ENCODE data around the gene C2CD2L. TPM values are rescaled to one million over a fixed set of nuclear protein-coding genes. Genes with fewer than 3 reads are reported as not detected.

The C2CD2L gene
- total RNA-seq, 1 donor from 2014 or later = 11.8 TPM

DNA sequence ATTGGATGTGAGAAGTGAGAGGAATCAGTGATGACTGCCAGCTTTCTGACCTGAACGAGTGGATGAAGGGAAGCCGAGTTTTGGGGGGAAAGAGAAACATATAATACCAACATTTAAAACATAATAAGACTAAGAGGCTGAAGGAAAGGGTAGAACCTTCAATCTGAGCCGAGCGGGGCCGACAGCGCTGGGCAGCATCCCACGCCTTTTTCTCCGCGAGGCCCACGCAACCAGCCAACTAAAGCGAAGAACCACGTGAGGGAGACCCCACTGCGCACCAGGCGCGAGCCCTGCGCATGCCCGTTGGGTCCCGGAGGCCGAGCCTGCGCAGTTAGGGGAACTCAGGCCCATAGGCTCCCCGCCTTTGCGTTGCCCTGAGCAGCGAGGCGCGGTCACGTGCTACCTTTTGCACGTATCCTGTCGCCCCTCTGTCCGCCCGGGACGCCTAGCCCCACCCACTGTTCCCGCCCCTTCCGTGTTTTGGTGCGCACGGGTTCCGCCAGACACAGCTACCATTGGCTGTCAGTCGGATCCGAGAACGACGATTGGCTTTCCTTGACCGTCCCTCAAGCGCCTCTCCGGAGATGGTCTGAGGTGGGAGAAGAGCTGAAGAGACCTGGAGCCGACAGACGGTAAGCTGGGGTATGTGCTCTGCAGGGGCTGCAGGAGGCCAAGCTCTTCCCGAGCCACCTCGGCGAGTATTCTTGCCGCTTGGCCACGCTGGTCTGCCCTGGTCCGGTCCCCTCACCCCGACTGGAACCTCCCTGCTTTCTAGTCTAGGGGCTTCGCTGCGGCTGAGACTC lies 14.1 kb downstream of the C2CD2L start, which contains the start of gene HINFP:
TSS of gene HINFP (plus strand) at position 573 of the 803 bp plus-strand sequence. CDS start 5,365 bp downstream, outside the sequence.
- DNase-seq (ENCODE audit: low read depth) = peak; percentile 96
- Histone ChIP-seq H3K27me3 (ENCODE audit: control insufficient read depth, insufficient read depth, low read length) (no peaks in the 10 kb centered on the region), H3K4me3 (ENCODE audit: low read depth, low read length) (peak within 1 kb of the TSS; percentile 78), H3K36me3 (ENCODE audit: control insufficient read depth, insufficient read depth, low read length) (no peaks in the 10 kb centered on the region)
- TF ChIP-seq, protein P1, sequence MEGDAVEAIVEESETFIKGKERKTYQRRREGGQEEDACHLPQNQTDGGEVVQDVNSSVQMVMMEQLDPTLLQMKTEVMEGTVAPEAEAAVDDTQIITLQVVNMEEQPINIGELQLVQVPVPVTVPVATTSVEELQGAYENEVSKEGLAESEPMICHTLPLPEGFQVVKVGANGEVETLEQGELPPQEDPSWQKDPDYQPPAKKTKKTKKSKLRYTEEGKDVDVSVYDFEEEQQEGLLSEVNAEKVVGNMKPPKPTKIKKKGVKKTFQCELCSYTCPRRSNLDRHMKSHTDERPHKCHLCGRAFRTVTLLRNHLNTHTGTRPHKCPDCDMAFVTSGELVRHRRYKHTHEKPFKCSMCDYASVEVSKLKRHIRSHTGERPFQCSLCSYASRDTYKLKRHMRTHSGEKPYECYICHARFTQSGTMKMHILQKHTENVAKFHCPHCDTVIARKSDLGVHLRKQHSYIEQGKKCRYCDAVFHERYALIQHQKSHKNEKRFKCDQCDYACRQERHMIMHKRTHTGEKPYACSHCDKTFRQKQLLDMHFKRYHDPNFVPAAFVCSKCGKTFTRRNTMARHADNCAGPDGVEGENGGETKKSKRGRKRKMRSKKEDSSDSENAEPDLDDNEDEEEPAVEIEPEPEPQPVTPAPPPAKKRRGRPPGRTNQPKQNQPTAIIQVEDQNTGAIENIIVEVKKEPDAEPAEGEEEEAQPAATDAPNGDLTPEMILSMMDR (IDR thresholded peaks at IDR 0.05; ENCODE audit: insufficient read depth, low read length, poor library complexity, severe bottlenecking) = no peak

DNA sequence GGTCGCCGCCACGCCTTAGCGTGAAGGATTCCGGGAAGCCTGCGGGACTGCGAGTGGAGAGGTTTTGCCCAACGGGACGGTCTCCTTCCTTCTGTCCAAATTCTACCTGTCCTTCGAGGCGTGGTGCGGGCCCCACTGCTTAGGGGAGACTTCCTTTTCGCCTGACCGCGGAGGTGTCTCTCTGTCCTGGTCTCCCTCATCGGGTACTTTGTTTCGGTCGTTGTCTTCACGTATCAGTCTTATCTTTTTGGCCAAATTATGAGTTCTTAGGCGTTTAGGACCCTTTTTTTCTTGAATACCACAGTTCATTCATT lies 14.6 kb downstream of the C2CD2L start:
- no peaks in the 10 kb centered on the region for H3K36me3 ChIP-seq (ENCODE audit: control insufficient read depth, insufficient read depth, low read length)
- no peak for DNase-seq (ENCODE audit: low read depth)
- no peaks in the 10 kb centered on the region for H3K27me3 ChIP-seq (ENCODE audit: control insufficient read depth, insufficient read depth, low read length)
- H3K4me3 ChIP-seq (ENCODE audit: low read depth, low read length) = peak overlapping the region; percentile 78
- TF ChIP-seq, protein P1 (IDR thresholded peaks at IDR 0.05; ENCODE audit: insufficient read depth, low read length, poor library complexity, severe bottlenecking) = no peak

DNA sequence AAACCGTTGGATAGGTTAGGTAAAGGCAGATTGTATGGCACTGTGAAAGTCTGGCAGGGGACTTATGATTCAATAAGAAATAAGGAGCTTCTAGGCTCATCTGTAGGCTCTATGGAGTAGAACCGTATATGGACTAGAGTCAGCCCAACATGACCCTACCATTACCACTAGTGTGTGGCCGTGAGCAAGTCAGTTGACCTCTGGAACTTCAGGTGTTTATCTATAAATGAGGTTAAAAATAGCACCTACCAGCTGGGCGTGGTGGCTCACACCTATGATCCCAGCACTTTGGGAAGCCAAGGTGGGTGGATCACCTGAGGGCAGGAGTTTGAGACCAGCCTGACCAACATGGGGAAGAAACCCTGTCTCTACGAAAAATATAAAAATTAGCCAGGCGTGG lies 18.7 kb downstream of the C2CD2L start:
- no peak for DNase-seq (ENCODE audit: low read depth)
- H3K27me3 ChIP-seq (ENCODE audit: control insufficient read depth, insufficient read depth, low read length) = no peaks in the 10 kb centered on the region
- no peak overlapping the region for H3K4me3 ChIP-seq (ENCODE audit: low read depth, low read length)
- TF ChIP-seq, protein P1 (IDR thresholded peaks at IDR 0.05; ENCODE audit: insufficient read depth, low read length, poor library complexity, severe bottlenecking) = no peak
- no peaks in the 10 kb centered on the region for H3K36me3 ChIP-seq (ENCODE audit: control insufficient read depth, insufficient read depth, low read length)

DNA sequence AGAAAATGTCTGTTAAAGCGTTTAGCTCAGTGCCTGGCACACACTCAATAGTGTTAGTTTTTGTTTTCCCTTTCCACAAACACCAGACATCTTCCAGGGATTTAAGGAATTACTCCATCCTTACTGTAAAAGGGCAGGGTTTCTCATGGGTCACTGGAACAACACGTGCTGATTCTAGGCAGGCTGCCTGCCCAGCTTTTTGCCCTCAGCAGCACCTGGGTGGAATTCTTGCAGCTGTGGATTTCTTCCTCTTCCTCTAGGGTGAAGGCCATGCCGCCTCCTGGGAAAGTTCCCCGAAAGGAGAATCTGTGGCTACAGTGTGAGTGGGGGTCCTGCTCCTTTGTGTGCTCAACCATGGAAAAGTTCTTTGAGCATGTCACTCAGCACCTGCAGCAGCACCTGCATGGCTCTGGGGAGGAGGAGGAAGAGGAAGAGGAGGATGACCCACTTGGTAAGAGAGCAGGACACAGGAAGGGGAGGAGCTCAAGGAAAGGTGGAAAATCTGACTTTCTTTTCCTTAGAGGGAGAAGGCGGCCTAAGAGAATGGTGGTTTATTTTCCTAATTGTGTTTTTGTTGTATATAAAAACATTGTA lies 19.6 kb downstream of the C2CD2L start:
- DNase-seq (ENCODE audit: low read depth) = no peak
- Histone ChIP-seq H3K27me3 (ENCODE audit: control insufficient read depth, insufficient read depth, low read length) (no peaks in the 10 kb centered on the region), H3K36me3 (ENCODE audit: control insufficient read depth, insufficient read depth, low read length) (no peaks in the 10 kb centered on the region), H3K4me3 (ENCODE audit: low read depth, low read length) (no peak overlapping the region)
- TF ChIP-seq, protein P1 (IDR thresholded peaks at IDR 0.05; ENCODE audit: insufficient read depth, low read length, poor library complexity, severe bottlenecking) = no peak

DNA sequence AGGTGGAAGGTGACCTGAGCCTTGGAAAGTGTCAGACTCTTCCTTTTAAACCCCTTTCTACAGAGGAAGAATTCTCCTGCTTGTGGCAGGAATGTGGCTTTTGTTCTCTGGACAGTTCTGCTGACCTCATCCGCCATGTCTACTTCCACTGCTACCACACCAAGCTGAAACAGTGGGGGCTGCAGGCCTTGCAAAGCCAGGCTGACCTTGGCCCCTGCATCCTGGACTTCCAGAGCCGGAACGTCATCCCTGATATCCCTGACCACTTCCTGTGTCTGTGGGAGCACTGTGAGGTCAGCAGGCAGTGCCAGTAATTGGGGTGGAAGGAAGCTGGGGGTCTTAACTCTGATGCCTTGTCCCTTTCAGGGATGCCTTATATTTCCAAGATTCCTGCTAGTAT lies 23.5 kb downstream of the C2CD2L start:
- TF ChIP-seq, protein P1 (IDR thresholded peaks at IDR 0.05; ENCODE audit: insufficient read depth, low read length, poor library complexity, severe bottlenecking) = no peak
- DNase-seq (ENCODE audit: low read depth) = no peak
- Histone ChIP-seq H3K36me3 (ENCODE audit: control insufficient read depth, insufficient read depth, low read length) (peaks cover 1% of the 10 kb centered on the region), H3K4me3 (ENCODE audit: low read depth, low read length) (no peak overlapping the region), H3K27me3 (ENCODE audit: control insufficient read depth, insufficient read depth, low read length) (no peaks in the 10 kb centered on the region)
